ENCODE measurements around the gene TCF4.

DNA sequence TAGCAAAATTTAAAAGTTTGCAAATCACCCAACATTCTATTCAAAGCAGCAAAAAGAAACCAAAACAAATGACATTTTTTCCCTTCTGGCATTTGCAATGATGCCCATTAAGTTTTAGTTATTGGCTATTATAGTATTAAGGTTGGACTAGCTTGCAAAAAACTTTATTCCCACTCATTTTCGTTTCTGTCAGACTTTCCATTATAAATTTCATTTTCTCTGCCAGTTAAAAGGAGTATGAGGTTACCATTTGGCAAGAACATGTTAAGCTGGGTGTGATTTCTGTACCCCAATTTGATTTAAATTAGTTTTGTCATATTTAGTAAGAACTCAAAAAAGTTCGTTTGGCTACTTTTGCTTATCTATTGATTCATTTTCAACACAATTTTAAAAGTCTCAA is 187.9 kb downstream of the TCF4 start:
- TF ChIP-seq POLR2AphosphoS5 (IDR thresholded peaks at IDR 0.05; ENCODE audit: borderline replicate concordance, low read depth, low read length), result no peak
- no peak for TF ChIP-seq EZH2 (IDR thresholded peaks at IDR 0.05)
- no peak for TF ChIP-seq FOXP2 (optimal IDR thresholded peaks at IDR 0.05; ENCODE audit: control extremely low read depth, extremely low read length, insufficient read depth)
